IMR-90 (cell line): Measurements from ENCODE around the gene EHF. TPM values are rescaled to one million over a fixed set of nuclear protein-coding genes. Genes with fewer than 3 reads are reported as not detected.

Source experiments
- ATAC-seq: fragments of 200-7000 bp; cut with Tn5 transposase; 2 replicates; pipeline ENCODE4 v1.9.1; 2020; ENCODE audit warnings: low read depth, mild to moderate bottlenecking, moderate library complexity
- Bru-seq: library from RNA; stranded (reverse); fragments of 400-500 nt; gene quantifications from one replicate; lab custom pipeline; 2021; lab: Mats Ljungman, UMichigan
- BruChase-seq, 2 experiments: library from RNA; stranded (reverse); fragments of 400-500 nt; gene quantifications; one replicate each; lab custom pipeline; 2021; lab: Mats Ljungman, UMichigan
- BruUV-seq: library from RNA; stranded (reverse); fragments of 400-500 nt; replicated peaks from 2 replicates; lab custom pipeline; 2021; lab: Mats Ljungman, UMichigan
- CTCF ChIA-PET: fragments of 300-600 bp; formaldehyde crosslinking; extraction: SDS; loops from one replicate; lab custom pipeline; 2021; ENCODE audit warnings: antibody characterized with exemption; lab: Yijun Ruan, JAX
- POLR2A ChIA-PET: fragments of 300-600 bp; sonication (Branson Sonifier 250); formaldehyde crosslinking; loops from one replicate; lab custom pipeline; 2022; ENCODE audit warnings: antibody characterized with exemption; ENCODE audit not compliant: unreplicated experiment; lab: Charles Lee
- DNase-seq: peaks from one replicate; pipeline ENCODE4 v3.0.0; 2013
- H2AFZ ChIP-seq: replicated peaks from 2 replicates; pipeline ENCODE3; 2013; ENCODE audit warnings: low read length, mild to moderate bottlenecking; ENCODE audit not compliant: poor library complexity
- H2AK5ac ChIP-seq: 2 replicates; pipeline ENCODE4 v1.6.1; 2013; ENCODE audit warnings: low read depth, low read length, inconsistent platforms
- H2AK9ac ChIP-seq: replicated peaks from 2 replicates; pipeline ENCODE3; 2013; ENCODE audit warnings: mild to moderate bottlenecking, low read depth, low read length, moderate library complexity; ENCODE audit not compliant: poor library complexity
- H2BK120ac ChIP-seq: 2 replicates; pipeline ENCODE4 v1.6.1; 2013; ENCODE audit warnings: low read depth, low read length, inconsistent platforms
- H2BK15ac ChIP-seq: 3 replicates; pipeline ENCODE4 v1.6.1; 2013; ENCODE audit warnings: low read depth, low read length, inconsistent platforms
- H2BK20ac ChIP-seq: 2 replicates; pipeline ENCODE4 v1.6.1; 2013; ENCODE audit warnings: low read depth, mild to moderate bottlenecking, inconsistent platforms, low read length, moderate library complexity
- H2BK5ac ChIP-seq: 2 replicates; pipeline ENCODE4 v1.6.1; 2013; ENCODE audit warnings: mild to moderate bottlenecking, low read depth, low read length, inconsistent platforms; ENCODE audit not compliant: poor library complexity, severe bottlenecking
- H3K14ac ChIP-seq: replicated peaks from 2 replicates; pipeline ENCODE4 v1.6.1; 2013; ENCODE audit warnings: low read depth, low read length, inconsistent platforms
- H3K18ac ChIP-seq: 2 replicates; pipeline ENCODE4 v1.6.1; 2013; ENCODE audit warnings: low read depth, low read length, control low read depth
- H3K23ac ChIP-seq: 2 replicates; pipeline ENCODE4 v1.6.1; 2013; ENCODE audit warnings: low read depth, low read length, inconsistent platforms
- H3K27ac ChIP-seq: 2 replicates; pipeline ENCODE4 v1.5.1; 2013; ENCODE audit warnings: mild to moderate bottlenecking, control low read depth, low read length; ENCODE audit not compliant: insufficient read depth
- H3K27me3 ChIP-seq: 2 replicates; pipeline ENCODE4 v1.6.1; 2013; ENCODE audit warnings: low read length; ENCODE audit not compliant: control insufficient read depth, insufficient read depth
- H3K36me3 ChIP-seq: 2 replicates; pipeline ENCODE4 v1.6.1; 2013; ENCODE audit warnings: low read length, mixed read lengths; ENCODE audit not compliant: control insufficient read depth, insufficient read depth
- H3K4ac ChIP-seq: 2 replicates; pipeline ENCODE4 v1.6.1; 2013; ENCODE audit warnings: low read depth, low read length, inconsistent platforms
- H3K4me1 ChIP-seq: 2 replicates; pipeline ENCODE4 v1.6.1; 2013; ENCODE audit warnings: low read length, mixed read lengths; ENCODE audit not compliant: control insufficient read depth, insufficient read depth
- H3K4me2 ChIP-seq: 2 replicates; pipeline ENCODE4 v1.6.1; 2013; ENCODE audit warnings: low read depth, mild to moderate bottlenecking, control low read depth, low read length, moderate library complexity
- H3K4me3 ChIP-seq: 2 replicates; pipeline ENCODE4 v1.5.1; 2013; ENCODE audit warnings: low read depth, mild to moderate bottlenecking, control low read depth, low read length, moderate library complexity; ENCODE audit not compliant: insufficient read depth
- H3K56ac ChIP-seq: 2 replicates; pipeline ENCODE4 v1.6.1; 2013; ENCODE audit warnings: low read length, inconsistent platforms; ENCODE audit not compliant: insufficient read depth; ENCODE audit errors: extremely low read depth
- H3K79me1 ChIP-seq, 2 experiments: 2 replicates each; pipeline ENCODE4 v1.6.1; 2013; ENCODE audit warnings: low read length in 2 of 2, inconsistent platforms in 1 of 2, low read depth in 1 of 2
- H3K9ac ChIP-seq: 2 replicates; pipeline ENCODE4 v1.6.1; 2013; ENCODE audit warnings: low read depth, low read length, control low read depth
- H3K9me1 ChIP-seq: 2 replicates; pipeline ENCODE4 v1.6.1; 2013; ENCODE audit warnings: low read length, inconsistent platforms; ENCODE audit not compliant: insufficient read depth
- H3K9me3 ChIP-seq: 2 replicates; pipeline ENCODE4 v1.6.1; 2013; ENCODE audit warnings: low read length; ENCODE audit not compliant: control insufficient read depth, insufficient read depth
- H4K20me1 ChIP-seq: 2 replicates; pipeline ENCODE4 v1.6.1; 2013; ENCODE audit warnings: low read length, inconsistent platforms; ENCODE audit not compliant: insufficient read depth
- H4K5ac ChIP-seq: 2 replicates; pipeline ENCODE4 v1.6.1; 2013; ENCODE audit warnings: mild to moderate bottlenecking, low read depth, low read length, control low read depth
- H4K8ac ChIP-seq, 2 experiments: 2 replicates each; pipeline ENCODE4 v1.6.1; 2013; ENCODE audit warnings: low read depth in 2 of 2, low read length in 2 of 2, control low read depth in 1 of 2, inconsistent platforms in 1 of 2
- H4K91ac ChIP-seq: 2 replicates; pipeline ENCODE4 v1.6.1; 2013; ENCODE audit warnings: low read depth, low read length, inconsistent platforms; ENCODE audit not compliant: insufficient read depth
- BHLHE40 ChIP-seq: fragments of 150-350 bp; IDR thresholded peaks from 2 replicates; pipeline ENCODE4 v1.6.1; 2016; ENCODE audit warnings: mild to moderate bottlenecking, low read depth, low read length
- MXI1 ChIP-seq: IDR thresholded peaks from 2 replicates; pipeline ENCODE4 v1.6.1; 2012; ENCODE audit warnings: low read depth, mild to moderate bottlenecking, low read length, moderate library complexity, borderline replicate concordance
- RCOR1 ChIP-seq: IDR thresholded peaks from 2 replicates; pipeline ENCODE4 v1.6.1; 2012; ENCODE audit warnings: mild to moderate bottlenecking, low read length, improper control_type of control experiment; ENCODE audit not compliant: insufficient replicate concordance
- WGBS, 2 experiments: methylation state at CpG; one replicate each; pipeline versions ENCODE4 v1.1.5 to v1.1.7; 2013; ENCODE audit warnings: missing lambda C conversion rate in 2 of 2; ENCODE audit not compliant: insufficient read length in 1 of 2; ENCODE audit errors: extremely low coverage in 2 of 2; 5-methylcytosine and 5-hydroxymethylcytosine counted together
- dilution Hi-C: fragments of 300-500 bp; cut with HindIII; formaldehyde crosslinking; loops from one replicate; pipeline ENCODE4 v1.14.3; 2018; ENCODE audit warnings: low sequenced_read_pairs; ENCODE audit not compliant: unreplicated experiment
- in situ Hi-C: fragments of 300-500 bp; cut with MboI; formaldehyde crosslinking; loops from 3 replicates; pipeline ENCODE4 v1.14.3; 2019; ENCODE audit warnings: low sequenced_read_pairs, inconsistent platforms, mixed read lengths
- intact Hi-C: fragments of 100-400 bp; cut with micrococcal nuclease; formaldehyde crosslinking; loops from 2 replicates; pipeline ENCODE4 v1.10.0; 2022
- long read RNA-seq: library from polyadenylated mRNA; unstranded; transcript quantifications from one replicate; pipeline ENCODE4 v2.0.0, GENCODE V29; 2021; ENCODE audit not compliant: unreplicated experiment
- polyA plus RNA-seq, 3 experiments: library from polyadenylated mRNA; depleted of rRNA; stranded (reverse); fragments of >200 nt; gene quantifications; 2 replicates each; pipeline ENCODE4 v1.2.3, GENCODE V29; 2012; ENCODE audit warnings: low replicate concordance in 1 of 3
- total RNA-seq: library from RNA; depleted of rRNA; stranded (reverse); fragments of >200 nt; gene quantifications from 2 replicates; pipeline ENCODE4 v1.2.3, GENCODE V29; 2012; rRNA removed
- TF ChIP-seq, protein P1 (sequence below): fragments of 150-350 bp; IDR thresholded peaks from 2 replicates; pipeline ENCODE4 v1.6.1; 2017; ENCODE audit warnings: mild to moderate bottlenecking, antibody characterized with exemption, low read length, low read depth

EHF gene
- total RNA-seq (under 0.01 TPM in 1 of 2 replicates, not detected in the other), polyA plus RNA-seq (2012; rRNA removed) (not detected in 2 replicates), Bru-seq, nascent RNA (percentile 17 among the genes with signal in this experiment), BruChase-seq, experiment 1, labeled RNA remaining after a 6-hour chase (percentile 18 among the genes with signal in this experiment), BruChase-seq, experiment 2, labeled RNA remaining after a 2-hour chase (percentile 14 among the genes with signal in this experiment)
- not detected in 2 replicates for polyA plus RNA-seq (2012; cell fraction: cytosol; rRNA removed)
- polyA plus RNA-seq (2012; cell fraction: nucleus; rRNA removed; ENCODE audit: low replicate concordance): not detected in 2 replicates
- long read RNA-seq: 0 reads

DNA sequence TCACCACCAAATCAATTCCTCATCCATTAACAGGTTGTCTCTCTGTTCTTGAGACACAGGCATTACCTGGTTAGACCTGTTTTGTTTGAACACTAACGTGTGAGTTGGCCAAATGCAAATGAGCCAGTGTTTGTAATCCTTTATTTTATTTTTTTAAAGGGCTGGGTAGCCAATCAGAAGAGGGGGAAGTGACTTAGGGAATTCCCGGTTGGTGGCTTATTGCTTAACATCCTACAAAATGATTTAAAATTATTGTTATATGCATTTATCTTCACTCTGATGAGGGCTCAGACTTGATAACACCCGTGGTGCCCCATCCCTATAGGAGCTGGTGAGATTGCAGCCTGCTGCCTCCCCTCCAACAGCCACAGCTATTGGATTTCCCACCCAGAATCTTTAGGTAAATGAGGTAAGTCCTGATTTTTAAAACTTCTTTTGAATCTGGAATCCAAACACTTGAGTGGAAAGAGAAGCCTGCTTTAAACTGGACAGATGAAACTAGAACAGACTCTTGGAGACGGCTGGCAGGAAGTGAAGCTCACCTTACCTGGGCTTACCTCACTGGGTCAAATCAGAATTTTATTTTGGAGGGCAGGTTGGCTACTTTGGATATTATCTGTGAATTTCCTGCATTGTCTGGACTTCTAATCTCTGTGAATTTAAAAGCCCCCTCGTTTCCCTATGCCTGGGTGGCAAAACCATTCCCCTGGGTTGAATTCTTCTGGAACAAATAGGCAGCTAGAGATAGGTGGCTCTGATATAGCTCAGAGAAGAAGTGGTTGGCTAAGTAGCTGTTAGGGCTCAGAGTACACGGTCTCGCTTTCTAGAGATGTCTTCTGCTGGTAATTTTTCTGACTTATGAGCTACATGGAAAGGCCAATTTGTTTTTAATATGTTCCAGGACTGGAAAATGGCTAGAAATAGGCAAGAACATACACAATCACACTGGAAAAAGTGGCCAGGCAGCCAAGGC lies at the start of gene EHF:
Gene EHF, plus strand, starts transcription at position 274 of the 973 bp plus-strand sequence. CDS start 21,538 bp downstream, outside the sequence.
- no peak within 1 kb of the TSS for H3K4me2 ChIP-seq
- H3K4me3 ChIP-seq: no peak within 1 kb of the TSS
- no peaks in the 10 kb centered on the region for H4K20me1 ChIP-seq
- H3K4ac ChIP-seq: no peak within 1 kb of the TSS; the same call in 1 of the 2 replicates
- H3K56ac ChIP-seq: no peak within 1 kb of the TSS
- WGBS, 2 experiments: no CpG with 5 or more reads among the region's 7 CpGs
- DNase-seq (no peak), ATAC-seq (no peak)
- dilution Hi-C loops: no loop called here
- no peak within 1 kb of the TSS for H3K27ac ChIP-seq
- BruUV-seq: no TSS peak
- H3K36me3 ChIP-seq: no peaks in the 10 kb centered on the region
- peak within 1 kb of the TSS; percentile 87; the same call in 1 of the 2 replicates for H2BK120ac ChIP-seq
- peak within 1 kb of the TSS; percentile 66 for H2BK20ac ChIP-seq
- no peak within 1 kb of the TSS for H3K9ac ChIP-seq
- no peak within 1 kb of the TSS for H3K23ac ChIP-seq
- TF ChIP-seq, protein P1, sequence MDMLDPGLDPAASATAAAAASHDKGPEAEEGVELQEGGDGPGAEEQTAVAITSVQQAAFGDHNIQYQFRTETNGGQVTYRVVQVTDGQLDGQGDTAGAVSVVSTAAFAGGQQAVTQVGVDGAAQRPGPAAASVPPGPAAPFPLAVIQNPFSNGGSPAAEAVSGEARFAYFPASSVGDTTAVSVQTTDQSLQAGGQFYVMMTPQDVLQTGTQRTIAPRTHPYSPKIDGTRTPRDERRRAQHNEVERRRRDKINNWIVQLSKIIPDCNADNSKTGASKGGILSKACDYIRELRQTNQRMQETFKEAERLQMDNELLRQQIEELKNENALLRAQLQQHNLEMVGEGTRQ: no peak
- TF ChIP-seq RCOR1 (no peak), BHLHE40 (no peak), MXI1 (no peak)
- peak within 1 kb of the TSS; percentile 52 for H2AFZ ChIP-seq
- peak within 1 kb of the TSS in 1 of 2 experiments; percentile 51; a peak in 2 of 4 replicates for H4K8ac ChIP-seq
- H3K27me3 ChIP-seq: no peaks in the 10 kb centered on the region
- H4K5ac ChIP-seq: no peak within 1 kb of the TSS
- CTCF ChIA-PET: interaction anchor here (0.6 kb wide), 1 partner anchor 27 kb away, joined by 3 read pairs; no protein-coding TSS in a partner anchor
- POLR2A ChIA-PET: no interaction called here
- no peak within 1 kb of the TSS; the same call in 1 of the 2 replicates for H3K14ac ChIP-seq
- in situ Hi-C loops: no loop called here
- H2BK15ac ChIP-seq: peak within 1 kb of the TSS; percentile 72; the same call in 2 of the 3 replicates
- H2AK9ac ChIP-seq: no peak within 1 kb of the TSS
- peaks cover 4% of the 10 kb centered on the region; the same call in 1 of the 2 replicates for H3K9me1 ChIP-seq
- no peak within 1 kb of the TSS for H2AK5ac ChIP-seq
- H4K91ac ChIP-seq: no peak within 1 kb of the TSS
- H3K18ac ChIP-seq: peak within 1 kb of the TSS; percentile 44; the same call in 1 of the 2 replicates
- no peak within 1 kb of the TSS for H2BK5ac ChIP-seq
- H3K79me1 ChIP-seq: no peaks in the 10 kb centered on the region
- intact Hi-C loops: no loop called here
- H3K4me1 ChIP-seq: peaks cover 3% of the 10 kb centered on the region; the same call in 1 of the 2 replicates
- H3K9me3 ChIP-seq: no peaks in the 10 kb centered on the region
